Ishikawa (cell line): ENCODE results near the gene FARS2.

Source experiments
- CEBPB ChIP-seq: IDR thresholded peaks from 2 replicates; pipeline ENCODE4 v1.6.1; 2012
- CREB1 ChIP-seq: IDR thresholded peaks from 2 replicates; pipeline ENCODE4 v1.6.1; 2012; ENCODE audit warnings: low read depth
- EGR1 ChIP-seq: IDR thresholded peaks from 2 replicates; pipeline ENCODE4 v1.6.1; 2012
- EP300 ChIP-seq: IDR thresholded peaks from 2 replicates; pipeline ENCODE4 v1.6.1; 2012; ENCODE audit warnings: borderline replicate concordance
- FOXM1 ChIP-seq: IDR thresholded peaks from 2 replicates; pipeline ENCODE4 v1.6.1; 2012; ENCODE audit warnings: low read depth, borderline replicate concordance
- NFIC ChIP-seq: IDR thresholded peaks from 2 replicates; pipeline ENCODE4 v1.6.1; 2012
- RAD21 ChIP-seq: IDR thresholded peaks from 2 replicates; pipeline ENCODE4 v1.6.1; 2012; ENCODE audit warnings: low read depth
- TAF1 ChIP-seq: IDR thresholded peaks from 2 replicates; pipeline ENCODE4 v1.6.1; 2012; ENCODE audit warnings: low read depth, mild to moderate bottlenecking
- TCF12 ChIP-seq: IDR thresholded peaks from 2 replicates; pipeline ENCODE4 v1.6.1; 2012; ENCODE audit warnings: low read depth
- TEAD4 ChIP-seq: IDR thresholded peaks from 2 replicates; pipeline ENCODE4 v1.6.1; 2012
- YY1 ChIP-seq: IDR thresholded peaks from 2 replicates; pipeline ENCODE4 v1.6.1; 2012; ENCODE audit warnings: low read depth
- ZBTB7A ChIP-seq: IDR thresholded peaks from 2 replicates; pipeline ENCODE4 v1.6.1; 2012; ENCODE audit warnings: low read depth
- TF ChIP-seq, protein P1 (sequence below): IDR thresholded peaks from 2 replicates; pipeline ENCODE4 v1.6.1; 2012
- TF ChIP-seq, protein P2 (sequence below): IDR thresholded peaks from 2 replicates; pipeline ENCODE4 v1.6.1; 2012; ENCODE audit warnings: low read depth, mild to moderate bottlenecking
- TF ChIP-seq, protein P3 (sequence below): IDR thresholded peaks from 2 replicates; pipeline ENCODE4 v1.6.1; 2012

FARS2 gene

DNA sequence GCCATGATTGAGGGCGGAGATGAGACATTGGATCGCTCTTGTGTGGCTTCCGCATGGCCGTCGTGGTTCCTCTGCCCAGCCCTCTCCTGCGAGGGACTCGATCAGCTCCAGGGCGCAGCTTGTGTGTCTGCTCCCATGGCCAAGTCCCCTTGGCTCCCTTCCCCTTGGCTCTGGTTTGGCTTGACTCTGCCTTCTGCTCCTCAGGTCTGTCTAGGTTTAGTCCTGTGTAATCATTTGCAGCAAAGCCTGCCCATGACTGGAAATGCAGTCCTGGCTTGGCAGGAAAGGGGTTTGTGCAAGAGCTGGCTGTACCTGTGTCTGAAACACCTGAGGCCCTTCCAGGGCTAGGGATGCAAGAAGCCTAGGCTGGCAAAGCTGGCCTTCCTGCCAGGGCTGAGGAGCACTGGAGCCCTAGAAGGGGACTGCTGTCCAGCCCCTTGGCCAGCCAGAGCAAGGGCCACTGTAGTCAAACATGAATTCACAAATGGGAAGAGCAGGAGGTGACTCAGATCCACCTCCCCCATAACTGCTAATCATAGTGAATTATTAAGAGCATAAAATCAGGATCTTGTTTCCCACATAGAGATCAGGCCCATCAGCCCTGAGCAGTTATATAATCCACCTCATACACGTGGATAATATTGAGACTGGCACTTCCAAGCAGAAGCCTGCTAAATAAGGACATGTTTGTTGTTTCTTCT, 196.8 kb downstream of the FARS2 start:
- TF ChIP-seq EGR1, result no peak
- TF ChIP-seq FOXM1, result no peak

DNA sequence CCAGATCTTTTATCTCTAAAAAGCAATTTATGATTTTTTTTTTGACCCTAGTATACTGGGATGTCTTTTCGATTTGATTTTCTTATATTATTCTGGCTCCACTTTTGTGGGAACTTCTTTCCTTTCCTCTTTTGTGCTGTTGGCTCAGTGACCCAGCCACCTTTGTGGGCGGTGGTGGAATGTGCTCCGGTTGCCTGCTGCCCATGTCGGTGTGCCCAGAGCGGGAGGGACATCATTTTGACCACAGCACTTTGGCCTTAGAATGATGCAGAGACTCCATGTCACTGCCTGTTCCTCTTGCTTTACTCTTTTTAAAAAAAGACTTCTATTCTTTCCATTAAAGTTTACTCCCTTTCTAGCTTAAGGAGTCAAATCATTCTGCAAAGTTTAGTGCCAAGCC, 198.0 kb downstream of the FARS2 start:
- TF ChIP-seq, protein P1, sequence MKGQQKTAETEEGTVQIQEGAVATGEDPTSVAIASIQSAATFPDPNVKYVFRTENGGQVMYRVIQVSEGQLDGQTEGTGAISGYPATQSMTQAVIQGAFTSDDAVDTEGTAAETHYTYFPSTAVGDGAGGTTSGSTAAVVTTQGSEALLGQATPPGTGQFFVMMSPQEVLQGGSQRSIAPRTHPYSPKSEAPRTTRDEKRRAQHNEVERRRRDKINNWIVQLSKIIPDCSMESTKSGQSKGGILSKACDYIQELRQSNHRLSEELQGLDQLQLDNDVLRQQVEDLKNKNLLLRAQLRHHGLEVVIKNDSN, result no peak
- TF ChIP-seq TCF12, result no peak
- no peak for TF ChIP-seq CEBPB
- TF ChIP-seq EGR1, result no peak
- no peak for TF ChIP-seq EP300
- no peak for TF ChIP-seq YY1
- TF ChIP-seq ZBTB7A, result no peak
- no peak for TF ChIP-seq TAF1
- TF ChIP-seq CREB1, result no peak
- TF ChIP-seq FOXM1, result no peak
- no peak for TF ChIP-seq RAD21
- TF ChIP-seq, protein P2, sequence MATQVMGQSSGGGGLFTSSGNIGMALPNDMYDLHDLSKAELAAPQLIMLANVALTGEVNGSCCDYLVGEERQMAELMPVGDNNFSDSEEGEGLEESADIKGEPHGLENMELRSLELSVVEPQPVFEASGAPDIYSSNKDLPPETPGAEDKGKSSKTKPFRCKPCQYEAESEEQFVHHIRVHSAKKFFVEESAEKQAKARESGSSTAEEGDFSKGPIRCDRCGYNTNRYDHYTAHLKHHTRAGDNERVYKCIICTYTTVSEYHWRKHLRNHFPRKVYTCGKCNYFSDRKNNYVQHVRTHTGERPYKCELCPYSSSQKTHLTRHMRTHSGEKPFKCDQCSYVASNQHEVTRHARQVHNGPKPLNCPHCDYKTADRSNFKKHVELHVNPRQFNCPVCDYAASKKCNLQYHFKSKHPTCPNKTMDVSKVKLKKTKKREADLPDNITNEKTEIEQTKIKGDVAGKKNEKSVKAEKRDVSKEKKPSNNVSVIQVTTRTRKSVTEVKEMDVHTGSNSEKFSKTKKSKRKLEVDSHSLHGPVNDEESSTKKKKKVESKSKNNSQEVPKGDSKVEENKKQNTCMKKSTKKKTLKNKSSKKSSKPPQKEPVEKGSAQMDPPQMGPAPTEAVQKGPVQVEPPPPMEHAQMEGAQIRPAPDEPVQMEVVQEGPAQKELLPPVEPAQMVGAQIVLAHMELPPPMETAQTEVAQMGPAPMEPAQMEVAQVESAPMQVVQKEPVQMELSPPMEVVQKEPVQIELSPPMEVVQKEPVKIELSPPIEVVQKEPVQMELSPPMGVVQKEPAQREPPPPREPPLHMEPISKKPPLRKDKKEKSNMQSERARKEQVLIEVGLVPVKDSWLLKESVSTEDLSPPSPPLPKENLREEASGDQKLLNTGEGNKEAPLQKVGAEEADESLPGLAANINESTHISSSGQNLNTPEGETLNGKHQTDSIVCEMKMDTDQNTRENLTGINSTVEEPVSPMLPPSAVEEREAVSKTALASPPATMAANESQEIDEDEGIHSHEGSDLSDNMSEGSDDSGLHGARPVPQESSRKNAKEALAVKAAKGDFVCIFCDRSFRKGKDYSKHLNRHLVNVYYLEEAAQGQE, result no peak

DNA sequence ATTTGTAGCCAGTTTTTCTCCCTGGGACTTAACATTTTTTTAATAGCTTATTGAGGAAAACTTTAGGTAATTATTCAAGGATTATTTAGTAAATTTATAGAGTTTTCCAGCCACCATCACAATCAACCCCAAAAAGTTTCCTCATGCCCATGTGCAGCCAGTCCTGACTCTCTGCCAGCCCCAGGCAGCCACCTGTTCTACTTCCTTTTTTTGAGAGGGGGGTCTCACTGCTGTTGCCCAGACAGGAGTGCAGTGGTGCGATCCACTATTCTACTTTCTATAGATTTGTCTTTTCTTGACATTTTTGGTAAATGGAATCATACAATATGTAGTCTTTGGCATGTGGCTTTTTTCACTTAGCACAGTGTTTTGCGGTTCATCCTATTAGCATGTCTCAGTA, 200.1 kb downstream of the FARS2 start:
- no peak for TF ChIP-seq NFIC
- TF ChIP-seq, protein P3, sequence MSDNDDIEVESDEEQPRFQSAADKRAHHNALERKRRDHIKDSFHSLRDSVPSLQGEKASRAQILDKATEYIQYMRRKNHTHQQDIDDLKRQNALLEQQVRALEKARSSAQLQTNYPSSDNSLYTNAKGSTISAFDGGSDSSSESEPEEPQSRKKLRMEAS, result no peak
- TF ChIP-seq TAF1, result no peak
- TF ChIP-seq, protein P1, result no peak
- TF ChIP-seq CEBPB, result no peak
- no peak for TF ChIP-seq EP300
- TF ChIP-seq TEAD4, result no peak
- TF ChIP-seq YY1, result no peak
- no peak for TF ChIP-seq FOXM1
- TF ChIP-seq, protein P2, result no peak
- TF ChIP-seq TCF12, result no peak
- TF ChIP-seq EGR1, result no peak
- no peak for TF ChIP-seq RAD21
- TF ChIP-seq CREB1, result no peak
- TF ChIP-seq ZBTB7A, result no peak

DNA sequence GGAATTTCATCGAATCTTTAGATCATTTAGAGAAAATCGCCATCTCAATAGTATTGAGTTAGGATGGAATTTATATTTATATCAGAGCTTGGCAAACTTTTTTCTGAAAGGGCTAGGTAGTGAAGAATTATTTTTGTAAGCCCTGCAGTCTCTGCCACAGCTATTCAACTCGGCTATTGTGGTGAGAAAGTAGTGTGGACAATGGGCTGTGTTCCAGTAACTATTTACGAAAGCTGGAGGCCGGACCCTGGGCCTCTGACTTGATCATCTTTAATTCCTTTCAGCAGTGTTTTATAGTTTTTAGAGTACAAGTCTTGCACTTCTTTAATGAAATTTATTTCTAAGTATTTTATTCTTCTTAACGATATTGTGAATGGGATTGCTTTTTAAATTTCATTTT, 201.5 kb downstream of the FARS2 start:
- TF ChIP-seq TAF1, result no peak
- TF ChIP-seq, protein P2, result no peak
- TF ChIP-seq, protein P3, result no peak
- TF ChIP-seq, protein P1, result no peak
- TF ChIP-seq ZBTB7A, result no peak
- no peak for TF ChIP-seq TCF12
- no peak for TF ChIP-seq NFIC
- TF ChIP-seq EP300, result no peak
- TF ChIP-seq CEBPB, result no peak
- TF ChIP-seq CREB1, result no peak
- TF ChIP-seq EGR1, result no peak

DNA sequence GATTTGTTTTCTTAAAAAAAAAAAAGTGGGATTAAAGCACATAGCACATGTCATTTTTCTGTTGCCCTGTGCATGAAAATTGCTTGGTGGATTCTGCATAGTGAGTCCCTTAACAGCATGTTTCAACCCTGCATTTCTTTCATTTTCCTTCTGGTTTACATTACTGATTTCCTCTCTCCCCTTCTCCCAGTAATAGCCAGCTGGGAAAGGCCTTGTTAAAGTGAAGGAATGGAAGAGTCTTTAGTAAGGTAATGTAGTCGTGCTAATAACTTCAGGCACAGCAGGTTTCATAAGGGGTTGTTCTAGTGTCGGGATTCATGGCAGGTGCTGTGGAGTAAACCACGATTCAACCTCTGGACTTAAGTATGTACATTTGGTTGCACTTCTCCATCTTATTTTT, 202.4 kb downstream of the FARS2 start:
- TF ChIP-seq, protein P3, result no peak
- TF ChIP-seq, protein P1, result no peak
- TF ChIP-seq EGR1, result no peak
- TF ChIP-seq, protein P2, result no peak
- TF ChIP-seq CEBPB, result no peak
- no peak for TF ChIP-seq CREB1
- no peak for TF ChIP-seq FOXM1
- TF ChIP-seq TAF1, result no peak
- no peak for TF ChIP-seq YY1
